Nephron (organoid): ENCODE results near the gene TRIM62.
A peak's percentile ranks its signal among the peaks of the same experiment; 100 is the strongest.
"Not testable (repeated sequence)": the region's sequence is repeated elsewhere in the genome, so short reads cannot be mapped to it uniquely, and the experiment has no call there.

Experiments used
- H3K27ac Mint-ChIP-seq, 3 experiments: 2 replicates each; pipeline ENCODE4 v1.8.0; 2020; ENCODE audit warnings: mixed read lengths in 3 of 3, mild to moderate bottlenecking in 2 of 3, moderate library complexity in 1 of 3
- H3K27me3 Mint-ChIP-seq: 2 replicates; pipeline ENCODE4 v1.8.0; 2021; ENCODE audit warnings: low read depth, mild to moderate bottlenecking, moderate library complexity, mixed read lengths
- H3K36me3 Mint-ChIP-seq: 2 replicates; pipeline ENCODE4 v1.8.0; 2020; ENCODE audit warnings: low read depth, mixed read lengths
- H3K4me1 Mint-ChIP-seq: 2 replicates; pipeline ENCODE4 v1.8.0; 2020; ENCODE audit warnings: mixed read lengths
- H3K4me3 Mint-ChIP-seq, 3 experiments: 2 replicates each; pipeline ENCODE4 v1.8.0; 2020; ENCODE audit warnings: mild to moderate bottlenecking in 3 of 3, mixed read lengths in 3 of 3, moderate library complexity in 2 of 3
- H3K9me3 Mint-ChIP-seq: 2 replicates; pipeline ENCODE4 v1.8.0; 2020; ENCODE audit warnings: mixed read lengths
- CTCF ChIP-seq, 3 experiments: fragments of 200-600 bp; sonication (generic); IDR thresholded peaks; one replicate each; pipeline ENCODE4 v1.5.0; 2021; ENCODE audit warnings: antibody characterized with exemption in 3 of 3; ENCODE audit not compliant: unreplicated experiment in 3 of 3

TRIM62 gene

GRCh38 chr1:33141781-33142180, 40.1 kb downstream of the TRIM62 start:
- peaks cover 38% of the 10 kb centered on the region for H3K4me1 Mint-ChIP-seq
- no peaks in the 10 kb centered on the region for H3K9me3 Mint-ChIP-seq
- H3K4me3 Mint-ChIP-seq = no peak overlapping the region
- H3K27ac Mint-ChIP-seq = no peak overlapping the region
- no peaks in the 10 kb centered on the region for H3K27me3 Mint-ChIP-seq
- TF ChIP-seq CTCF (IDR thresholded peaks at IDR 0.05; ENCODE audit: unreplicated experiment in 3 of 3) = no peak
- H3K36me3 Mint-ChIP-seq = peaks cover 4% of the 10 kb centered on the region

- Mint-ChIP-seq H3K4me3 (no peak overlapping the region), H3K27me3 (no peaks in the 10 kb centered on the region), H3K36me3 (no peaks in the 10 kb centered on the region), H3K27ac (no peak overlapping the region), H3K4me1 (peaks cover 38% of the 10 kb centered on the region), H3K9me3 (no peaks in the 10 kb centered on the region)
- TF ChIP-seq CTCF (IDR thresholded peaks at IDR 0.05; ENCODE audit: unreplicated experiment in 3 of 3) = no peak
Observed at GRCh38 chr1:33141216-33141615, 40.6 kb downstream of the TRIM62 start.

GRCh38 chr1:33140153-33141149, 41.4 kb downstream of the TRIM62 start:
- no peaks in the 10 kb centered on the region for H3K36me3 Mint-ChIP-seq
- no peak overlapping the region for H3K4me3 Mint-ChIP-seq
- peaks cover 38% of the 10 kb centered on the region for H3K4me1 Mint-ChIP-seq
- no peaks in the 10 kb centered on the region for H3K9me3 Mint-ChIP-seq
- no peaks in the 10 kb centered on the region for H3K27me3 Mint-ChIP-seq
- peak in 1 of 3 experiments; percentile 19 for TF ChIP-seq CTCF (IDR thresholded peaks at IDR 0.05; ENCODE audit: unreplicated experiment in 3 of 3)
- peak overlapping the region in 1 of 3 experiments; percentile 31 for H3K27ac Mint-ChIP-seq

GRCh38 chr1:33137800-33138199, 44.0 kb downstream of the TRIM62 start:
- peak; percentile 46 to 54 (median 47) for TF ChIP-seq CTCF (IDR thresholded peaks at IDR 0.05; ENCODE audit: unreplicated experiment in 3 of 3)
- Mint-ChIP-seq H3K36me3 (no peaks in the 10 kb centered on the region), H3K27me3 (no peaks in the 10 kb centered on the region), H3K4me3 (no peak overlapping the region), H3K9me3 (no peaks in the 10 kb centered on the region), H3K27ac (peak overlapping the region in 1 of 3 experiments; percentile 35), H3K4me1 (peaks cover 27% of the 10 kb centered on the region)

- H3K27ac Mint-ChIP-seq, H3K4me3 Mint-ChIP-seq, H3K36me3 Mint-ChIP-seq, H3K27me3 Mint-ChIP-seq, H3K9me3 Mint-ChIP-seq: not testable (repeated sequence)
- peaks cover 19% of the 10 kb centered on the region for H3K4me1 Mint-ChIP-seq
Observed at GRCh38 chr1:33136041-33136440, 45.8 kb downstream of the TRIM62 start.

GRCh38 chr1:33133478-33134105, 48.3 kb downstream of the TRIM62 start:
- Mint-ChIP-seq H3K27ac (no peak overlapping the region), H3K4me3 (no peak overlapping the region), H3K4me1 (peaks cover 11% of the 10 kb centered on the region), H3K36me3 (peaks cover 6% of the 10 kb centered on the region), H3K27me3 (no peaks in the 10 kb centered on the region), H3K9me3 (peaks cover 5% of the 10 kb centered on the region)
- no peak for TF ChIP-seq CTCF (IDR thresholded peaks at IDR 0.05; ENCODE audit: unreplicated experiment in 3 of 3)
